Measurements from ENCODE around the gene VOPP1. TPM values are rescaled to one million over a fixed set of nuclear protein-coding genes. Genes with fewer than 3 reads are reported as not detected.

VOPP1 gene
- total and polyA plus RNA-seq, 4 experiments from 2014 or later, result 43.0 to 98.7 (median 90.7) TPM

DNA sequence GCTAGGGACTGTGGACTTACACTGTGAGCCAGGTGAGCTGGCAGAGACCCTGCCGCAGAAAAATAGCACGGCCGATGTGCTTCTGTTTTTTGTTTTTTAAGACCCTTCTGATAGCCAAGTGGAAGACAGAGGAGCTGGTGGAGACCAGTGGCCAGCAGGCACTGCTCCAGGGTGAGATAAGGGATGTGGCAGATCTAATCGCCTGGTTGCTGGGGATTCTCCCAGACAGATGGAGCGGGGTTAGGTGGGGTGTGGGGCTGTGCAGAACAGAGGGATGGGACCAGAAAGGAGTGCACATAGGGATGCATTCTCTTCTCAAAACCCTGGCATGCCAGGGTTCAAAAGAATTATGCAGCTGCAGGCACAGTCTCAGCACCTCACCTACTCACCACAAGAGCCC, 82.2 kb downstream of the VOPP1 start:
- Mint-ChIP-seq H3K4me3 (no peak overlapping the region), H3K4me1 (peaks cover 31 to 76% (median 47%) of the 10 kb centered on the region in 4 donors), H3K27me3 (no peaks in the 10 kb centered on the region), H3K27ac (peak overlapping the region in 2 of 7 donors; percentile 12 to 13), H3K36me3 (peaks cover 54 to 89% of the 10 kb centered on the region in 2 donors), H3K9me3 (no peaks in the 10 kb centered on the region)
- no peak overlapping the region for H3K4me3 ChIP-seq (ENCODE audit: low read length in 2 of 2)
- ChIA-PET CTCF (ENCODE audit: partially characterized antibody) (no interaction called here), POLR2A (ENCODE audit: partially characterized antibody) (interaction anchor here (0.9 to 1.5 kb wide), 2 partner anchors 80 to 83 kb away, joined by 3 to 11 read pairs; partner anchors contain the start of gene VOPP1)
- no peaks in the 10 kb centered on the region for H3K27me3 ChIP-seq (ENCODE audit: insufficient read depth, low read length)
- no peak overlapping the region for H3K27ac ChIP-seq (ENCODE audit: low read depth, low read length)
- no peak for DNase-seq
- intact Hi-C loops (cut with micrococcal nuclease), result no loop called here
- H3K9me3 ChIP-seq (ENCODE audit: control insufficient read depth in 1 of 2, low read length in 2 of 2), result no peaks in the 10 kb centered on the region
- H3K36me3 ChIP-seq (ENCODE audit: insufficient read depth, low read length), result peaks cover 65% of the 10 kb centered on the region
- peaks cover 33% of the 10 kb centered on the region for H3K4me1 ChIP-seq (ENCODE audit: insufficient read depth, low read length)

DNA sequence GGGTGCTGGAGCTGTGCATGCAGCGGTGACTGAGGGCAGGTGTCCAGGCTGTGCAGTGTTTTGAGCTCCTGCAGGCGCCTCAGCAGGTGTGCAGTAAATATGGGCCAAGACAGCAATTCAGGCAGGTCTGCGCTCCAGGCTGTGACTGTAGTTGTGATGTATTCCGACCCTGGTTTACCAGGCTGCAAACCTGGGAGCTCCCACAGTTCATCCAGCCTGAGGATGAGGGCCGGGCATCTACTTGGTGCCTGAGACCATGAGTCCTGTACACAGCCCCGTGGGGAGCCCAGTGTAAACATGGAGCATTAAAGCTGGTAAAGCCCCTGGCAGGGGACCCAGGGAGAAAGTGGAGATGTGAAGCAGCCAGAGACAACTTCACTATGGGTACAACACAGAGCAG, 82.8 kb downstream of the VOPP1 start:
- no peaks in the 10 kb centered on the region for H3K27me3 Mint-ChIP-seq
- Histone ChIP-seq H3K4me3 (ENCODE audit: low read length in 2 of 2) (no peak overlapping the region), H3K36me3 (ENCODE audit: insufficient read depth, low read length) (peaks cover 60% of the 10 kb centered on the region), H3K9me3 (ENCODE audit: control insufficient read depth in 1 of 2, low read length in 2 of 2) (no peaks in the 10 kb centered on the region), H3K27ac (ENCODE audit: low read depth, low read length) (no peak overlapping the region), H3K4me1 (ENCODE audit: insufficient read depth, low read length) (peaks cover 34% of the 10 kb centered on the region), H3K27me3 (ENCODE audit: insufficient read depth, low read length) (no peaks in the 10 kb centered on the region)
- peaks cover 32 to 76% (median 50%) of the 10 kb centered on the region in 4 donors for H3K4me1 Mint-ChIP-seq
- peaks cover 59 to 88% of the 10 kb centered on the region in 2 donors for H3K36me3 Mint-ChIP-seq
- H3K27ac Mint-ChIP-seq, result peak overlapping the region in 3 of 7 donors; percentile 38 to 79 (median 44)
- H3K4me3 Mint-ChIP-seq, result no peak overlapping the region
- ChIA-PET POLR2A (ENCODE audit: partially characterized antibody) (interaction anchor here (0.9 to 1.5 kb wide), 2 partner anchors 80 to 84 kb away, joined by 3 to 11 read pairs; partner anchors contain the start of gene VOPP1), CTCF (ENCODE audit: partially characterized antibody) (no interaction called here)
- no peak for DNase-seq
- intact Hi-C loops (cut with micrococcal nuclease), result no loop called here
- no peaks in the 10 kb centered on the region for H3K9me3 Mint-ChIP-seq

DNA sequence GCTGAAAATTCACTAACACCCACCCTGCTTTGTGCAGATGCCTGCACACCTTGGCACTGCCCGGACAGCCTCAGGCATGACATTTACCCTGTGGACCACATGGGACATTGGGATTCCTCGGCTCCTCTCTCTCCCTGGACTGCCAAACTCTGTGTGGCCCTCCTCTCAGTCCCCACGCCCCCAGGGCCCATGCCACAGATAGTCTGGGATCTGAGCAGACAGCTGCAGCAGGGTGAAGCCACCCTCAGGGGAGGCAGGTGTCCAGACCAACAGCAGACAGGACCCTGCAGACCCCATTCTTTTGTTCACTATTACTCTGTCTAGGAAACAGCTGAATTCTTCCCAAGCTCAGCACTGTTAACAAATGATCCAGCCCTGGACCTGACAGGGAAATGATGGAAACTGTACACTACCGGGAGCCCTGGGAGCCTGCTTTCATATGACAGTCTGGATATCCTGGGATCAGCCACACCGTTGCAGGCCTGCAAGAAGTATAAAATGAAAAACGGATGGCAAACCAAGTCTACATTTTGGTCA, 83.4 kb downstream of the VOPP1 start:
- Histone ChIP-seq H3K36me3 (ENCODE audit: insufficient read depth, low read length) (peaks cover 61% of the 10 kb centered on the region), H3K27ac (ENCODE audit: low read depth, low read length) (peak overlapping the region; percentile 1), H3K4me1 (ENCODE audit: insufficient read depth, low read length) (peaks cover 40% of the 10 kb centered on the region), H3K9me3 (ENCODE audit: control insufficient read depth in 1 of 2, low read length in 2 of 2) (no peaks in the 10 kb centered on the region), H3K4me3 (ENCODE audit: low read length in 2 of 2) (no peak overlapping the region), H3K27me3 (ENCODE audit: insufficient read depth, low read length) (no peaks in the 10 kb centered on the region)
- DNase-seq, result no peak
- CTCF ChIA-PET (ENCODE audit: partially characterized antibody), result interaction anchor here (0.7 to 1.3 kb wide), 2 partner anchors 28 to 56 kb away, joined by 3 read pairs; no protein-coding TSS in a partner anchor
- Mint-ChIP-seq H3K4me3 (peak overlapping the region in 2 of 8 donors; percentile 21 to 35), H3K36me3 (peaks cover 66 to 91% of the 10 kb centered on the region in 2 donors), H3K9me3 (no peaks in the 10 kb centered on the region), H3K27me3 (no peaks in the 10 kb centered on the region), H3K27ac (peak overlapping the region; percentile 38 to 91 (median 76)), H3K4me1 (peaks cover 38 to 80% (median 57%) of the 10 kb centered on the region in 4 donors)
- intact Hi-C loops (cut with micrococcal nuclease), result no loop called here
- POLR2A ChIA-PET (ENCODE audit: partially characterized antibody), result interaction anchor here (1.5 kb wide), 1 partner anchor 84 kb away, joined by 11 read pairs; the partner anchor contains the start of gene VOPP1

DNA sequence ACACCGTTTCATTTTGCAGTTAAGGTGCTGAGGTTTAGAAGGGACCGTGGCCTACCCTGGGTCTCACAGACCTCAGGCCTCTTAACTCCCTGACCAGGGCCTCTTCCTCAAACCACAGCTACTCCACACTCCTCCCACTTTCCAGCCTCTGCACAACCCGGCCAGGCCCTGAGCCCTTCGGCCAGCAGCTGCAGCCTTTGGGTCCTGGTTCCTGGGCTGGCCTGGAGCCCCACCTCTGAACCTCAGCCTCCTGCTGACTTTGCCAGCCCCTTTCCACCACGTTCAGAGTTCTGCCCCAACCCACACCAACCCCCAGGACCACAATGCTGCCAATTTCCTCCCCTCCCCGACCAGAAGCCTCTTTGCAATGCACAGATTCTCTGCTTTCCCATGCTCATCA, 84.1 kb downstream of the VOPP1 start:
- Histone ChIP-seq H3K27me3 (ENCODE audit: insufficient read depth, low read length) (no peaks in the 10 kb centered on the region), H3K27ac (ENCODE audit: low read depth, low read length) (peak overlapping the region; percentile 1), H3K9me3 (ENCODE audit: control insufficient read depth in 1 of 2, low read length in 2 of 2) (no peaks in the 10 kb centered on the region), H3K4me3 (ENCODE audit: low read length in 2 of 2) (no peak overlapping the region), H3K36me3 (ENCODE audit: insufficient read depth, low read length) (peaks cover 60% of the 10 kb centered on the region), H3K4me1 (ENCODE audit: insufficient read depth, low read length) (peaks cover 47% of the 10 kb centered on the region)
- Mint-ChIP-seq H3K27me3 (no peaks in the 10 kb centered on the region), H3K9me3 (no peaks in the 10 kb centered on the region), H3K36me3 (peaks cover 71 to 88% of the 10 kb centered on the region in 2 donors), H3K4me3 (no peak overlapping the region), H3K4me1 (peaks cover 40 to 80% (median 60%) of the 10 kb centered on the region in 4 donors), H3K27ac (peak overlapping the region in 6 of 7 donors; percentile 38 to 91 (median 66))
- ChIA-PET CTCF (ENCODE audit: partially characterized antibody) (interaction anchor here (1.0 to 1.3 kb wide), 2 partner anchors 13 to 56 kb away, joined by 3 to 4 read pairs; no protein-coding TSS in a partner anchor), POLR2A (ENCODE audit: partially characterized antibody) (interaction anchor here (0.7 kb wide), 1 partner anchor 73 kb away, joined by 3 read pairs; no protein-coding TSS in a partner anchor)
- DNase-seq, result no peak
- intact Hi-C loops (cut with micrococcal nuclease), result no loop called here

DNA sequence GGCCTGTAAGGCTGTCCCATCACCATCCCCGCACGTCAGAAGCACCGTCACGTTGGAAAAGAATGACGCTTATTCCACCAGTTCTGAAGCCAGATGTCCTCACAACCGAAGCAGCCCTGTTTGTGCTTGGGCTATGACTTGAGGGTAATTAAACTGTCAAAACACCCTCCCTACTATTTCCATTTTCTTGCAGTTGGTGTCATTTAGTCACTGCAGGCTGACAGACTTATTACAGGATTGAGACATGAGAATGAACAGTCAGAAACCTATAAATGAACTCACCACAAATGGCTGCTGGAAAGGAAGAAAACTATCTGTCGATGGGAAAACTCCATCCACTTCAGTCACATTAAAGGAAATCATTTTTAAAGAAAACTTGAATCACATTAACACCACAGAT, 85.3 kb downstream of the VOPP1 start:
- Histone ChIP-seq H3K4me3 (ENCODE audit: low read length in 2 of 2) (no peak overlapping the region), H3K9me3 (ENCODE audit: control insufficient read depth in 1 of 2, low read length in 2 of 2) (no peaks in the 10 kb centered on the region), H3K27ac (ENCODE audit: low read depth, low read length) (no peak overlapping the region), H3K4me1 (ENCODE audit: insufficient read depth, low read length) (peaks cover 54% of the 10 kb centered on the region), H3K36me3 (ENCODE audit: insufficient read depth, low read length) (peaks cover 48% of the 10 kb centered on the region), H3K27me3 (ENCODE audit: insufficient read depth, low read length) (no peaks in the 10 kb centered on the region)
- intact Hi-C loops (cut with micrococcal nuclease), result no loop called here
- no peaks in the 10 kb centered on the region for H3K9me3 Mint-ChIP-seq
- H3K27me3 Mint-ChIP-seq, result no peaks in the 10 kb centered on the region
- peak overlapping the region in 1 of 8 donors; percentile 7 for H3K4me3 Mint-ChIP-seq
- peaks cover 38 to 83% (median 63%) of the 10 kb centered on the region in 4 donors for H3K4me1 Mint-ChIP-seq
- ChIA-PET POLR2A (ENCODE audit: partially characterized antibody) (interaction anchor here (0.9 kb wide), 1 partner anchor 9 kb away, joined by 3 read pairs; no protein-coding TSS in a partner anchor), CTCF (ENCODE audit: partially characterized antibody) (interaction anchor here (1.0 kb wide), 1 partner anchor 14 kb away, joined by 4 read pairs; no protein-coding TSS in a partner anchor)
- H3K27ac Mint-ChIP-seq, result peak overlapping the region in 5 of 7 donors; percentile 16 to 91 (median 50)
- H3K36me3 Mint-ChIP-seq, result peaks cover 77 to 85% of the 10 kb centered on the region in 2 donors
- no peak for DNase-seq

DNA sequence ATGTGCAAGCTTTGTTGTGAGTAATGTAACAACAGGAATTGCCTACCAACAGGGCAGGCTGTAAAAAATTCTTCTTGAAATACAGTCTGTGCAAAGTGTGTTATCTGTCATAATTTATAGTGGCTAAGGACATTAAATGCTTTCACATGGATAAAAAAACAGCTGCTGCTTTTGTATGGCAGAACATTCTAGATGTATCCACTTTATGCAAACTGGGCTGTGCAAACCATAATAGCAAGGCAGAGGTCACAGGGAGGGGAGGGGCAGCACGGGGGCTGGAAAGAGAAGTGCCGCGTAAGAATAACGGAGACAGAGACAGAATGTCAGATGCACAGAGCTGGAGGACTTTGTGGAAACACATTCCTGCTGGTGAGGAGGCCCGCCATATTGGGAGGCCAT, 86.1 kb downstream of the VOPP1 start:
- Mint-ChIP-seq H3K27ac (peak overlapping the region in 5 of 7 donors; percentile 1 to 55 (median 48)), H3K4me1 (peaks cover 40 to 89% (median 64%) of the 10 kb centered on the region in 4 donors), H3K9me3 (no peaks in the 10 kb centered on the region), H3K27me3 (no peaks in the 10 kb centered on the region), H3K4me3 (no peak overlapping the region), H3K36me3 (peaks cover 71 to 79% of the 10 kb centered on the region in 2 donors)
- Histone ChIP-seq H3K36me3 (ENCODE audit: insufficient read depth, low read length) (peaks cover 40% of the 10 kb centered on the region), H3K4me3 (ENCODE audit: low read length in 2 of 2) (no peak overlapping the region), H3K4me1 (ENCODE audit: insufficient read depth, low read length) (peaks cover 59% of the 10 kb centered on the region), H3K9me3 (ENCODE audit: control insufficient read depth in 1 of 2, low read length in 2 of 2) (no peaks in the 10 kb centered on the region), H3K27me3 (ENCODE audit: insufficient read depth, low read length) (no peaks in the 10 kb centered on the region), H3K27ac (ENCODE audit: low read depth, low read length) (no peak overlapping the region)
- ChIA-PET POLR2A (ENCODE audit: partially characterized antibody) (no interaction called here), CTCF (ENCODE audit: partially characterized antibody) (interaction anchor here (1.3 kb wide), 1 partner anchor 107 kb away, joined by 3 read pairs; no protein-coding TSS in a partner anchor)
- DNase-seq, result no peak
- intact Hi-C loops (cut with micrococcal nuclease), result no loop called here

DNA sequence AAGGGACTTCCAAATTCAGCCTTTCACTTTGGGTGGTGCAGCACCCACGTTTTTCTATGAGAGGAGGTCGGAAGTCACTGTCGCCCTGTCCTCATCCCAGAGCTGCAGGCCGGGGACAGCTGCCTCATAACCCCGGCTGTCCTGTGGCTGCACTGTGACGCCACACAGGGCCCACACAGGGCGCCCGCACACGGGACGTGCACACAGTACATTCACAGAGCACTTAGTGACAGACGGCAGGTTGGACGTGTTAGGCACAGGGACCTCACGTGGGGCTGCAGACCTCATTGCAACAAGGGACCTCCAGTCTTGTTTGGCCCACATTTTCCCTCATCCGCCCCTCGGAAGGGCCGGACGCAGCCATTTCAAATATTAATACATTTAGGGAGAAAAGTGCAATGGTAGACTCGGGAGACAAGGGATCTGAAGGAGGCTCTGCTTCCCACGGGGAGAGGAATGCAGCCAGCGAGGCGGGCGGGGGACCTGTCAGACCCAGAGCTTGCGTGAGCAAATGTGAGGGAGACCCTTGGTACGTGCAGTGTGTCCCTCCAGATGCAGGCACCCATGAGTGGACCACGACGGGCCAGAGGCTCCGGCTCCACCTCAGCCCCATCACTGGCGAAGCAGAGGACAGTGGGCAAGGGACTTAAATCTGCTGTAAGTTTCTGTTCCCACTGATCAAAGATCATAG, 86.7 kb downstream of the VOPP1 start:
- POLR2A ChIA-PET (ENCODE audit: partially characterized antibody), result no interaction called here
- H3K27ac Mint-ChIP-seq, result peak overlapping the region in 4 of 7 donors; percentile 55 to 89 (median 84)
- intact Hi-C loops (cut with micrococcal nuclease), result no loop called here

More for the DNA sequence above, 86.7 kb downstream of the VOPP1 start:
- Mint-ChIP-seq H3K4me3 (peak overlapping the region in 1 of 8 donors; percentile 15), H3K4me1 (peaks cover 41 to 95% (median 69%) of the 10 kb centered on the region in 4 donors), H3K9me3 (no peaks in the 10 kb centered on the region), H3K27me3 (no peaks in the 10 kb centered on the region), H3K36me3 (peaks cover 67 to 78% of the 10 kb centered on the region in 2 donors)
- no peak overlapping the region for H3K4me3 ChIP-seq (ENCODE audit: low read length in 2 of 2)
- CTCF ChIA-PET (ENCODE audit: partially characterized antibody), result interaction anchor here (1.3 to 1.6 kb wide), 2 partner anchors 12 to 108 kb away, joined by 3 to 4 read pairs; no protein-coding TSS in a partner anchor
- H3K9me3 ChIP-seq (ENCODE audit: control insufficient read depth in 1 of 2, low read length in 2 of 2), result no peaks in the 10 kb centered on the region
- no peak overlapping the region for H3K27ac ChIP-seq (ENCODE audit: low read depth, low read length)
- DNase-seq, result no peak
- H3K4me1 ChIP-seq (ENCODE audit: insufficient read depth, low read length), result peaks cover 65% of the 10 kb centered on the region
- H3K36me3 ChIP-seq (ENCODE audit: insufficient read depth, low read length), result peaks cover 37% of the 10 kb centered on the region
- H3K27me3 ChIP-seq (ENCODE audit: insufficient read depth, low read length), result no peaks in the 10 kb centered on the region

Data from CD4-positive, alpha-beta memory T cell (primary cell).